GM12892 (cell line): ENCODE results near the gene PAK3.

ENCODE experiments used
- POLR2A ChIP-seq: IDR thresholded peaks from 2 replicates; pipeline ENCODE4 v1.6.1; 2011; ENCODE audit warnings: low read depth, low read length, control low read depth
- POLR2AphosphoS5 ChIP-seq: IDR thresholded peaks from 2 replicates; pipeline ENCODE4 v1.6.1; 2011; ENCODE audit warnings: low read depth, low read length, control low read depth

- TF ChIP-seq POLR2A (no peak), POLR2AphosphoS5 (no peak)
Observed at GRCh38 chrX:111259559-111259958, 163.6 kb downstream of the PAK3 start.
